Memory B cell (primary cell): ENCODE measurements around the gene SF3B2.
A peak's percentile ranks its signal among the peaks of the same experiment; 100 is the strongest.
"Not testable (repeated sequence)": the region's sequence is repeated elsewhere in the genome, so short reads cannot be mapped to it uniquely, and the experiment has no call there.

ENCODE experiments used
- ATAC-seq: fragments of 150-1000 bp; cut with Tn5 transposase; 2 replicates; pipeline ENCODE4 v1.10.0; 2021; ENCODE audit warnings: low read depth, mild to moderate bottlenecking, moderate library complexity
- DNase-seq, 2 donors: peaks; one replicate each; pipeline ENCODE4 v3.0.0; 2022; ENCODE audit warnings: low spot score in 2 of 2
- H3K27ac Mint-ChIP-seq: one replicate; pipeline ENCODE4 v1.8.0; 2022; ENCODE audit warnings: mild to moderate bottlenecking, moderate library complexity, mixed read lengths
- H3K27me3 Mint-ChIP-seq: one replicate; pipeline ENCODE4 v1.8.0; 2022; ENCODE audit warnings: mixed read lengths
- H3K36me3 Mint-ChIP-seq: one replicate; pipeline ENCODE4 v1.8.0; 2022; ENCODE audit warnings: mild to moderate bottlenecking, mixed read lengths
- H3K4me1 Mint-ChIP-seq: one replicate; pipeline ENCODE4 v1.8.0; 2022; ENCODE audit warnings: mixed read lengths
- H3K4me3 Mint-ChIP-seq: one replicate; pipeline ENCODE4 v1.8.0; 2022; ENCODE audit warnings: mild to moderate bottlenecking, moderate library complexity, mixed read lengths
- H3K9me3 Mint-ChIP-seq: one replicate; pipeline ENCODE4 v1.8.0; 2022; ENCODE audit warnings: mixed read lengths

The SF3B2 gene, protein sequence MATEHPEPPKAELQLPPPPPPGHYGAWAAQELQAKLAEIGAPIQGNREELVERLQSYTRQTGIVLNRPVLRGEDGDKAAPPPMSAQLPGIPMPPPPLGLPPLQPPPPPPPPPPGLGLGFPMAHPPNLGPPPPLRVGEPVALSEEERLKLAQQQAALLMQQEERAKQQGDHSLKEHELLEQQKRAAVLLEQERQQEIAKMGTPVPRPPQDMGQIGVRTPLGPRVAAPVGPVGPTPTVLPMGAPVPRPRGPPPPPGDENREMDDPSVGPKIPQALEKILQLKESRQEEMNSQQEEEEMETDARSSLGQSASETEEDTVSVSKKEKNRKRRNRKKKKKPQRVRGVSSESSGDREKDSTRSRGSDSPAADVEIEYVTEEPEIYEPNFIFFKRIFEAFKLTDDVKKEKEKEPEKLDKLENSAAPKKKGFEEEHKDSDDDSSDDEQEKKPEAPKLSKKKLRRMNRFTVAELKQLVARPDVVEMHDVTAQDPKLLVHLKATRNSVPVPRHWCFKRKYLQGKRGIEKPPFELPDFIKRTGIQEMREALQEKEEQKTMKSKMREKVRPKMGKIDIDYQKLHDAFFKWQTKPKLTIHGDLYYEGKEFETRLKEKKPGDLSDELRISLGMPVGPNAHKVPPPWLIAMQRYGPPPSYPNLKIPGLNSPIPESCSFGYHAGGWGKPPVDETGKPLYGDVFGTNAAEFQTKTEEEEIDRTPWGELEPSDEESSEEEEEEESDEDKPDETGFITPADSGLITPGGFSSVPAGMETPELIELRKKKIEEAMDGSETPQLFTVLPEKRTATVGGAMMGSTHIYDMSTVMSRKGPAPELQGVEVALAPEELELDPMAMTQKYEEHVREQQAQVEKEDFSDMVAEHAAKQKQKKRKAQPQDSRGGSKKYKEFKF

DNA sequence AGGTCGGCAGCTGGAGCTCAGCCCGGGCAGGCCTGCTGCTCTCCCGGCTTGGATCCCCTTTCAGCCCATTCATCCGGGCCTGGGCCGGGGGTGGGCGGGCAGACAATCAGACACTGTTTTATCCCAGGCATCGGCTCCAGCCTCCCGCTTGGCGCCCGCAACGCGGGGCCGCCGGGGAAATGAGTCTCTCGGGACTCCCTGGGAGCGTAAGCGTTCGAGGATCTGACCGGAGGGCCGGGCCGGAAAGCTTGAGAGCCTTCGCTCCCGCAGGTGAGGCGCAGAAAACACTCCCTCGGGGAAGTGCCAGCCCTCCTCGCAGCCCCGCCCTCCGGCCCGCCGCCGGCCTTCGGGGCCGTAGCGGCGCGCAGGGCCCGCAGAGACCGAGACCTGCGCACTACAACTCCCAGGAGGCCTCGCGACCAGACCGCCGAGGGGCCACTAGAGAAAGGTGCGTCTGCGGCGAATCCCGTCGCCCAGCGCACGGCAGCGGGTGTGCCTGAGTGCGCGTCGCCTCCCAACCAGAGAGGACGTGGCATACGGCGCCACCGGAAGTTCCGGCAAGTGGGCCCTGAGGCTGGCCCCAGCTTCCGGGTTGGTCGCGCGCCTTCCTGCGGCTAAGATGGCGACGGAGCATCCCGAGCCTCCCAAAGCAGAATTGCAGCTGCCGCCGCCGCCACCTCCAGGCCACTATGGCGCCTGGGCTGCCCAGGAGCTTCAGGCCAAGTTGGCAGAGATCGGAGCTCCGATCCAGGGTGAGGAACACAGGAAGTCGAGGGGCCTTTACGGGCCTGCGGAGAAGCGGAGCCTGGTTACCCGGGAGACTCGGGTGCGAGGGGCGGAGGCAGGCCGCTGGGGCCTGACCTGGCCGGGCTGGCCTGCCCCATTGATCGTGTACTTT lies at the start of gene SF3B2:
Gene SF3B2, plus strand, starts transcription at position 599 of the 898 bp plus-strand sequence. Its CDS starts 21 bp downstream, at position 620.
- no peaks in the 10 kb centered on the region for H3K9me3 Mint-ChIP-seq
- H3K27ac Mint-ChIP-seq = peak within 1 kb of the TSS; percentile 98
- peaks cover 3% of the 10 kb centered on the region for H3K27me3 Mint-ChIP-seq
- DNase-seq (peak; percentile 83 to 87), ATAC-seq (peak; percentile 91)
- H3K4me1 Mint-ChIP-seq = peaks cover 19% of the 10 kb centered on the region
- peaks cover 15% of the 10 kb centered on the region for H3K36me3 Mint-ChIP-seq
- peak within 1 kb of the TSS; percentile 99 for H3K4me3 Mint-ChIP-seq

DNA sequence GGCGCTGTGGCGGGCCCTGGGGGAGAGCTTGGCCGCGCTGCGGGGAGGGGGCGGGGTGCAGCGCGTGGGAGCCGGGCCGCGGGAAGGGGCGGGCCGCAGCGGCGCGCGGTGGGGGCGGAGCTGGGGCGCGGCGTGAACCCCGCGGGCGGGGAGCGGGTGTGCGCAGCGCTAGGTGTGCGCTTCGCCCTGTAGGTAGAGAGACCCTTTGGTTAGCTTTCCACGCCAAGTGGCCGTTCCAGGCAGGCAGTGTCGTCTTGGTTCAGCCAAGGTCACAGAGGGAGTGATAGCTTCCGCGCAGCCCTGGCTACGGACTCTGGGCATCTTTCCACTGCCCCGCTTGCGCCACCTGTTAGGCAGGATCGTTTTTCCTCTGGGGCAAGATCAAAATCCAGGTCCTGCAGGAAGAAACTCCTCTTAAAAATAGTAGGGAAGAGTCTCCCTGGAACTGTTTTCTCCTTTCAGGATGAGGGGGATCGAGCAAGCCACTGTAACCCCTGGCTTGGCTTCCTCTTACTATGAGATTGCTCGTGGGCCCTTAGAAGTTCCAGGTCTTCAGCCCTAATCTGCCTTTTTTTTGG lies 49.4 kb upstream of the SF3B2 start:
- Mint-ChIP-seq H3K4me1 (peaks cover 15% of the 10 kb centered on the region), H3K36me3 (peaks cover 20% of the 10 kb centered on the region), H3K27ac (peak overlapping the region; percentile 99), H3K27me3 (no peaks in the 10 kb centered on the region), H3K4me3 (peak overlapping the region; percentile 95), H3K9me3 (no peaks in the 10 kb centered on the region)
- ATAC-seq (peak; percentile 68), DNase-seq (no peak)

DNA sequence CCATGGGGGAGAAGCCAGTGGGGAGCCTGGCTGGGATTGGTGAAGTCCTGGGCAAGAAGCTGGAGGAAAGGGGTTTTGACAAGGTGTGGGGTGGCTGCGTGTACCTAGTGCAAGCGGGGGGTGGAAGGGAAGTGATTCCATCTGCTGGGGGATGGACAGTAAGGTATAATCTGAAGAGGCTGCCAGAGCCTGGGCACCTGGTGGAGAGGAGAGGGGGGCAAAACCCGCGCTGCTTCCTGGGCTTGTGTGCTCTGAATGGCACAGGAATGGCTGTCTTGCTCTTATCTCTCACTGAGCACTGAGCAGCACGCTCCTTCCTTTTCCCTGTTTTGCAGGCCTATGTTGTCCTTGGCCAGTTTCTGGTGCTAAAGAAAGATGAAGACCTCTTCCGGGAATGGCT lies 48.9 kb upstream of the SF3B2 start:
- Mint-ChIP-seq H3K9me3 (no peaks in the 10 kb centered on the region), H3K27me3 (no peaks in the 10 kb centered on the region), H3K4me1 (peaks cover 14% of the 10 kb centered on the region), H3K27ac (peak overlapping the region; percentile 99), H3K4me3 (peak overlapping the region; percentile 95), H3K36me3 (peaks cover 16% of the 10 kb centered on the region)
- DNase-seq = no peak
- ATAC-seq = no peak

DNA sequence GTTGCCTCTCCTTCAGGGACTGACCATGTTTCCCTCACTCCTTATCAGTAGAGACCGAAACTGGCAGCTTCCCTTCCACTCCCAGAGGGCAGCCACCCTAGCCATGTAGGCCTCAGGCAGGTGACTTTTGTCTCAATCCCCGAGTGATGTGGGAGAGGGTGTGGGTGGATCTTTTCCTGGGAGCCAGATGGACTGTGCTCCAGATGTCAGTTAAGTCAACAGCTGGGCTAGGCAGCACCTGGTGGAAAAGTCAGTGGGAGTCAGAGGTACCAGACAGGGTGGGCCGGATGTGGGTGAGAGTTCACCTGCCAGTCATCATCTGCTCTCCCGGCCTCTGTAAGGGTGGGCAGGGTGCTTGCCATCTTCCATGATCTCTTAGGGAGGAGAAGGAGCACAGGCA lies 48.0 kb upstream of the SF3B2 start:
- Mint-ChIP-seq H3K27ac (no peak overlapping the region), H3K9me3 (no peaks in the 10 kb centered on the region), H3K27me3 (no peaks in the 10 kb centered on the region), H3K36me3 (peaks cover 12% of the 10 kb centered on the region), H3K4me1 (peaks cover 14% of the 10 kb centered on the region), H3K4me3 (no peak overlapping the region)
- ATAC-seq = no peak
- DNase-seq = no peak

DNA sequence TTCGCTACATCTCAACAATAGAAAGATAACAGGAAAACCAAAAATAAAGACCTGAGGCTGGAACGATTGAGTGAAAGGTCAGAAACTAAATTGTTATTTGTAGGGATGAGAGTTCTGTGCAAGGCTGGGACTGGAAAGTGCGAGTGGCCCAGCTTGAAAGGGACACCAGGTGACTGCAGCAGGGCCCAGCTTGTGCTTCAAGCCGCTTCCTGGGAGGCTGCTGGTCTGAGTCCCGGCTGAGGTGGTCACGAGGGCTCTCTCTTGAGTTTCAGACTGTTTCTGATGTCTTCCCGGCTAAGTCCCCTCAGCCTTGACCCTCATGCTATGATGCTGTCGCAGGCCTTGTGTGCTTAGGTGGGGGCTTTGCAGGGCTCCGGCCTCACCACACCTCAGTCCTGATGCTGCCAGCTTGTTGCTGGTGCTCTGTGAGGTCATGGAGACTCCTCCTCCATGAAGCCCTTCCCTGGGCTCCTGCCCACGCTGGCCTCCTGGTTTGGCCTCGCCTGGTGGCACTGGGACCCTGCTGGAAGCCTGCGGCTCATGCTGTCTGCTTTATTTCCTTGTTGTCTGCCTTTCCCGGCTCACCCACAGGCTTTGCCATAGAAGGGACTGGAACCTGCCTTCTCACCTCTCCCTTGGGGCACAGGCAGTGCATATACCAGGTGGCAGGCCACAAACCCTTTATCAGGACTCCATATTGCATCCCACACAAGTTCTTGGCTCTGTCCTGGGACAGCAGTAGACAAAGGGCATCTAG lies 45.9 kb upstream of the SF3B2 start:
- no peak overlapping the region for H3K4me3 Mint-ChIP-seq

DNA sequence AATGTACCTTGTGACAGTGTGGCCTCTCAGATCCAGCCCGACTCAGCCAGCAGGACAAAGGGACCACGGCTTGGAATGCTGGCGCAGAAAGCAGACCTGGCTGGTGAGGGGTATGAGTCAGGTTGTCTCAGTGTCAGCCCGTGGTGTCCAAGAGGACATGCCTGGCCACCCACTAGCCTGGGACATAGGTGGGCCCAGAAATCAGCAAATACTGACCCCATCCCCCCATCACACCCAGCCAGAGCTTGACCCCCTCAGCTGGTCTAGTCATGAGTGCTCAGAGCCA lies 45.3 kb upstream of the SF3B2 start:
- no peak for ATAC-seq
- Mint-ChIP-seq H3K4me1 (peaks cover 11% of the 10 kb centered on the region), H3K4me3 (no peak overlapping the region), H3K9me3 (no peaks in the 10 kb centered on the region), H3K27me3 (no peaks in the 10 kb centered on the region), H3K36me3 (peaks cover 5% of the 10 kb centered on the region), H3K27ac (no peak overlapping the region)
- no peak for DNase-seq

More for the DNA sequence above, 45.9 kb upstream of the SF3B2 start:
- peaks cover 6% of the 10 kb centered on the region for H3K36me3 Mint-ChIP-seq
- no peak overlapping the region for H3K27ac Mint-ChIP-seq
- H3K27me3 Mint-ChIP-seq = no peaks in the 10 kb centered on the region
- ATAC-seq (no peak), DNase-seq (no peak)
- H3K4me1 Mint-ChIP-seq = peaks cover 14% of the 10 kb centered on the region
- no peaks in the 10 kb centered on the region for H3K9me3 Mint-ChIP-seq

DNA sequence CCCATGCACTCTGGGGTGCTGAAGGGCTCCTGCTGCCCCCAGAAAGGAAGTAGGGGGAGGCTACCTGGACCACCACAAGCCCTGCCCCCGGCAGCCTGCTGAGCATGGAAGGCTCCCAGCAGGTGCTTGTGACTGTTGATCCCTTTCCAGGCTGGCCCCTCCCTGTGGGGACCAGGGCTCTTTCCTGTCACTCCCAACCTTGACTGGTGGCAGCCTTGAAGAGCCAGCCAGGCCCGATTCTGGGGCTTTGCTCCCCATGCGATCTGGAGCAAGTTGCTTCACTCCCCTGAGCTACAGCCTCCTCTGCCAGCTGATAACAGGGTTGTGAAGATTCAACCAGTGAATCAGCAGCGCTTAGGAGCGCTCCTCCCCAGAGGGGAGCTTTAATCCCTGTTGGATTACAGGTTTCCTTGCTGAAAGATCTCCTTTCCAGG lies 44.9 kb upstream of the SF3B2 start:
- Mint-ChIP-seq H3K27me3 (no peaks in the 10 kb centered on the region), H3K4me1 (peaks cover 11% of the 10 kb centered on the region), H3K4me3 (no peak overlapping the region), H3K36me3 (peaks cover 3% of the 10 kb centered on the region), H3K27ac (no peak overlapping the region), H3K9me3 (no peaks in the 10 kb centered on the region)
- ATAC-seq = no peak
- no peak for DNase-seq

DNA sequence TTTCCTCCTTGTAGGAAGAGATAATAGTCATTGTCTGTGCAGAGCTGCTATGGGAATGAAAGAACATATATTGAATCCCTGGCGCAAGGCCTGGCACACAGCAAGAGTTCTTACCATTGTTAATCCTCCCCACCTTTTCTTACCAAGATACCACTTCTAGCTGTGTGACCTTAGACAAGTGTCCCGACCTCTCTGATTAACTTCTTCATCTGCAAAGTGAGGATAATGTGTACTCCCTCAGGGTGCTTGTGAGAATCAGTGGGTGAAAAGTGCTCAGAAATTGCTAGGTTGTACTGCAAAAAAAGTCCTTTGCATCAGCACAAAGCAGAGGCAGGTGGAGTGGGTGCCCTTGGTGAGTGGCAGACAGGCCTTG lies 44.1 kb upstream of the SF3B2 start:
- H3K4me3 Mint-ChIP-seq = no peak overlapping the region
- peaks cover 10% of the 10 kb centered on the region for H3K4me1 Mint-ChIP-seq
- H3K9me3 Mint-ChIP-seq = no peaks in the 10 kb centered on the region
- no peak for DNase-seq
- H3K36me3 Mint-ChIP-seq = peaks cover 3% of the 10 kb centered on the region
- H3K27me3 Mint-ChIP-seq = peaks cover 1% of the 10 kb centered on the region
- H3K27ac Mint-ChIP-seq = no peak overlapping the region
- no peak for ATAC-seq

DNA sequence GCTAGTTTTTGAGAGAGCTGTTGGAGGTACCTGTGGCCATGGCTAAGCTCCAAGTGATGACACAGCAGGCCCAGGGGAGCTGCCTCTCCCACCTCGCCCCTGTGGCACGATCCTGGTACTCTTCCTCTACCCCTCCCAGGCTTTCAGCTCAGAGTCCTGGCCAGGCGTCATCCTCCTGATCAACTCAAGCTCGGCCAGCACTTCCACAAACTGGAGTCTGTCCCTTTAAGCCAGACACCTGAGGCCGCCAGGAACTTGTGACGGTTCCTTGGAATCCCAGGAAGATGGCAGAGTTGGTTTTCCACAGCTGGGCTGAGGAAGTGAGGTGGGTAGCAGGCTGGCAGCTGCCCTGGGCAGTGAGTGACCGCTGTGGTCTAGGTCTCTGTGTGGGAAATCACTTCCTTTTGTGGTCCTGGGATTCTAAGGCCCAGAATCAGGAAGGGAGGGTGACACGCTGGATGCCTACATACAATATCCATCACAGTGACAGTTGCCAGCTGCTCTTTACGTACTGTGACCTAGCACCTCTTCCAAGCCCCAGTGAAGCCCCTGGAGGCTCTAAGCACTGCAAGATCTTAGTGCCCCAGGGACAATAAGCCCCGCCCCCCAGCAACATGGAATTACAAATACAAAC lies 43.6 kb upstream of the SF3B2 start:
- ATAC-seq (no peak), DNase-seq (no peak)
- Mint-ChIP-seq H3K4me3 (no peak overlapping the region), H3K27ac (no peak overlapping the region), H3K27me3 (peaks cover 1% of the 10 kb centered on the region), H3K36me3 (peaks cover 3% of the 10 kb centered on the region), H3K9me3 (no peaks in the 10 kb centered on the region), H3K4me1 (peaks cover 5% of the 10 kb centered on the region)

DNA sequence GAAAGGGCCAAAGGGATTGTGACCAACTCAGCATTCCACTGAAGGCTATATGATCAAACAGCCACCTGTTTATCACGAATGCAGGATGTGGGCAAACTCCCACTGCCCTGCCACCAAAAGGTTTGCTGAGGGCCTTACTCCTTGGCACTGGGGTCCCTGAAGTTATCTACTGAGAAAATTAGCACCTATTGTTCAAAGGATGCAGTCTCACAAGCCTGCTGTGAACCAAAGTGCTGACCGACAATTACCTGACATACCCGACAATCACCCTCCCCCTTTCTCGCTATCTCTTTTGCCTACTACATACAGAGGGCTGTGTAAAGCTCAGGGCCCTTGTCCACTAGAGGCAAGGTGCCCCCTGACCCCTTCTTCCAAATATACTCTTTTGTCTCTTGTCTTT lies 42.1 kb upstream of the SF3B2 start:
- not testable (repeated sequence) for H3K4me1 Mint-ChIP-seq, H3K36me3 Mint-ChIP-seq, H3K27me3 Mint-ChIP-seq, H3K4me3 Mint-ChIP-seq, H3K9me3 Mint-ChIP-seq, H3K27ac Mint-ChIP-seq, ATAC-seq, DNase-seq

DNA sequence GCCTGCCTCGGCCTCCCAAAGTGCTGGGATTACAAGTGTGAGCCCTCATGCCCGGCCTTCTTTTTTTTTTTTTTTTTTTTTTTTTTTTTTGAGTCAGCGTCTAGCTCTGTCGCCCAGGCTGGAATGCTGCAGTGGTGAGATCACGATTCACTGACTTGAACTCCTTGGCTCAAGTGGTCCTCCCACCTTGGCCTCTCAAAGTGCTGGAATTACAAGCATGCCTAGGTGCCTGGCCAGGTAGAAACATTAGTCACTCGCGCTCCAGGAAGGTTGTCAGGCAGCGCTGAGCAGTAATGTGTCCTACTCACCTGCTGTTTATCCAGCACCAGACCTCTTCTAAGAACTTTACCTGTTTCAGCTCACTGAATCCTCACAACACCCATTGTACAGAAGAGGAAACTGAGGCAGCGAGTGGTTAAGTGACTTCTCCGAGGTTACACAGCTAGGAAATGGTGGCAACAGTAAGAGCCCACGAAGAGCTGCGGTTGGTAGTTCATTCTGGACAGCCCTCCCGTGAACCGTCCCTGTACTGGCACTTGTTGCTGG lies 40.9 kb upstream of the SF3B2 start:
- H3K27ac Mint-ChIP-seq = no peak overlapping the region
- H3K4me1 Mint-ChIP-seq = peaks cover 2% of the 10 kb centered on the region
- DNase-seq = no peak
- H3K27me3 Mint-ChIP-seq = peaks cover 3% of the 10 kb centered on the region
- H3K4me3 Mint-ChIP-seq = no peak overlapping the region
- H3K9me3 Mint-ChIP-seq = no peaks in the 10 kb centered on the region
- ATAC-seq = no peak
- no peaks in the 10 kb centered on the region for H3K36me3 Mint-ChIP-seq

DNA sequence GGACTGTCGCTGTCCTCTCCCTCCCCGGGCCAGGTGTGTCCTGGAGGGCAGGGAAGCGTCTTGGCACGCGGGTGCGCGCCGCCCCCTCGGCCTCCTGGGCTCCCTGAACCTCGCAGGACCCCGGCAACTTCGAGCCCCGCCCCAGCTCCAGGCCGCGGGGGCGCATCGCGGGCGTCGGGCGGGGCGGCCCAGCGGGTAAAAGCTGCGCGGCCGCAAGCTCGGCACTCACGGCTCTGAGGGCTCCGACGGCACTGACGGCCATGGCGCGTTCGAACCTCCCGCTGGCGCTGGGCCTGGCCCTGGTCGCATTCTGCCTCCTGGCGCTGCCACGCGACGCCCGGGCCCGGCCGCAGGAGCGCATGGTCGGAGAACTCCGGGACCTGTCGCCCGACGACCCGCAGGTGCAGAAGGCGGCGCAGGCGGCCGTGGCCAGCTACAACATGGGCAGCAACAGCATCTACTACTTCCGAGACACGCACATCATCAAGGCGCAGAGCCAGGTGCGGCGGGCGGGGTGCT lies 40.3 kb upstream of the SF3B2 start, which contains the start of gene CST6:
Gene CST6, plus strand, starts transcription at position 224 of the 519 bp plus-strand sequence. Its CDS starts 37 bp downstream, at position 261.
- Mint-ChIP-seq H3K27ac (no peak within 1 kb of the TSS), H3K9me3 (no peaks in the 10 kb centered on the region), H3K4me3 (peak within 1 kb of the TSS; percentile 24), H3K27me3 (peaks cover 3% of the 10 kb centered on the region), H3K4me1 (peaks cover 2% of the 10 kb centered on the region), H3K36me3 (no peaks in the 10 kb centered on the region)
- DNase-seq = no peak
- ATAC-seq = no peak
